Testis (tissue), 3 donors: ENCODE results near the gene GCM1. TPM values are rescaled to one million over a fixed set of nuclear protein-coding genes. Genes with fewer than 3 reads are reported as not detected.

Source experiments
- DNase-seq: peaks from one replicate; pipeline ENCODE4 v3.0.0-alpha.2; 2019
- H3K27ac ChIP-seq, 2 donors: fragments of 200-600 bp; sonication (generic); one replicate each; pipeline ENCODE4 v1.5.1; 2019
- H3K27me3 ChIP-seq: fragments of 200-600 bp; sonication (generic); one replicate; pipeline ENCODE4 v1.5.1; 2019
- H3K36me3 ChIP-seq: fragments of 200-600 bp; sonication (generic); one replicate; pipeline ENCODE4 v1.5.1; 2017; ENCODE audit warnings: low read depth; ENCODE audit errors: missing control alignments
- H3K4me1 ChIP-seq: fragments of 200-600 bp; sonication (generic); one replicate; pipeline ENCODE4 v1.5.1; 2019
- H3K4me3 ChIP-seq, 2 donors: fragments of 200-600 bp; sonication (generic); one replicate each; pipeline ENCODE4 v1.5.1; 2017 to 2019
- H3K9me3 ChIP-seq: fragments of 200-600 bp; sonication (generic); one replicate; pipeline ENCODE4 v1.5.1; 2017
- CTCF ChIP-seq, 3 experiments: fragments of 450-650 bp in 2 of 3; fragments of 200-600 bp in 1 of 3; sonication (generic) in 1 of 3; IDR thresholded peaks; one replicate each; pipeline ENCODE4 v1.5.1; 2016 to 2019; ENCODE audit warnings: antibody characterized with exemption in 3 of 3, mild to moderate bottlenecking in 2 of 3, moderate library complexity in 1 of 3
- POLR2A ChIP-seq: fragments of 450-650 bp; IDR thresholded peaks from one replicate; pipeline ENCODE4 v1.6.1; 2017; ENCODE audit warnings: antibody characterized with exemption, mild to moderate bottlenecking, moderate library complexity
- WGBS, 2 donors: methylation state at CpG; one replicate each; pipeline ENCODE4 v1.1.5; 2018; 5-methylcytosine and 5-hydroxymethylcytosine counted together
- intact Hi-C: fragments of 100-400 bp; cut with DNase I; formaldehyde crosslinking; loops from one replicate; pipeline ENCODE4 v1.15.1; 2023; ENCODE audit warnings: low total_unique reads
- polyA plus RNA-seq: library from polyadenylated mRNA; stranded (reverse); fragments of 350-450 nt; fragmentation: Illumina TruSeq; extraction: RNeasy Lipid Tissue Mini Kit (QIAGEN cat#74804); gene quantifications from one replicate; pipeline ENCODE4 v1.2.3, GENCODE V29; 2014; ENCODE audit warnings: low read depth, low replicate concordance; ENCODE audit not compliant: insufficient read depth
- total RNA-seq, 2 donors: library from RNA; depleted of rRNA; stranded (reverse); fragments of >200 nt; gene quantifications; one replicate each; pipeline ENCODE4 v1.2.3, GENCODE V29; 2016

Gene GCM1
- total and polyA plus RNA-seq, 3 donors from 2014 or later, result 0.47 to 0.90 (median 0.68) TPM

GRCh38 chr6:53154071-53154470, 5.4 kb upstream of the GCM1 start:
- H3K27me3 ChIP-seq, result no peaks in the 10 kb centered on the region
- H3K27ac ChIP-seq, result no peak overlapping the region
- H3K36me3 ChIP-seq, result no peaks in the 10 kb centered on the region
- intact Hi-C loops, result no loop called here
- TF ChIP-seq POLR2A (no peak), CTCF (IDR thresholded peaks at IDR 0.05) (no peak)
- WGBS, 2 donors, result 79 to 82% methylated on average over 4 of the region's 4 CpGs
- no peaks in the 10 kb centered on the region for H3K4me1 ChIP-seq
- H3K9me3 ChIP-seq, result no peaks in the 10 kb centered on the region
- no peak overlapping the region for H3K4me3 ChIP-seq
- DNase-seq, result no peak

DNA sequence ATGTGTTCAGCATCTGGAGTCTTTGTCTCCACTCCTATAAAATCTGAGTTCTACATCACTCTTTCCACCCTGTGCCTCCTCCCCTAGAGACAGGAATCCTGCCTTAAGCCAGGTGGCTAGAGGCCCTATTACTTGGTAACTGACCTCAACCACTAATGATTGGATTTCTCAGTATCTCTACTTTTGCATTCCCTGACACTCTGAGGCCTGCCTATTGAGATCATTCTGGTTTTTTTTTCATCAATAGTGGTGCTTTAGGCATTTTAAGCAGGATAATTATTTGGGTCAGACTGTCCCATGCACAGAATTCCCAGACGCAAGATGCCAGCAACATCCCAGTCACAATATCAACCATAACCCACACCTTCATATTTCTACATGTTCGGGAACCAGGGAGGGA, 3.9 kb upstream of the GCM1 start:
- intact Hi-C loops, result no loop called here
- no peaks in the 10 kb centered on the region for H3K9me3 ChIP-seq
- WGBS, 2 donors, result 89 to 94% methylated on average over 2 of the region's 2 CpGs
- H3K36me3 ChIP-seq, result no peaks in the 10 kb centered on the region
- no peak overlapping the region for H3K4me3 ChIP-seq
- no peak overlapping the region for H3K27ac ChIP-seq
- TF ChIP-seq POLR2A (no peak), CTCF (IDR thresholded peaks at IDR 0.05) (no peak)
- no peaks in the 10 kb centered on the region for H3K27me3 ChIP-seq
- H3K4me1 ChIP-seq, result no peaks in the 10 kb centered on the region
- DNase-seq, result no peak

DNA sequence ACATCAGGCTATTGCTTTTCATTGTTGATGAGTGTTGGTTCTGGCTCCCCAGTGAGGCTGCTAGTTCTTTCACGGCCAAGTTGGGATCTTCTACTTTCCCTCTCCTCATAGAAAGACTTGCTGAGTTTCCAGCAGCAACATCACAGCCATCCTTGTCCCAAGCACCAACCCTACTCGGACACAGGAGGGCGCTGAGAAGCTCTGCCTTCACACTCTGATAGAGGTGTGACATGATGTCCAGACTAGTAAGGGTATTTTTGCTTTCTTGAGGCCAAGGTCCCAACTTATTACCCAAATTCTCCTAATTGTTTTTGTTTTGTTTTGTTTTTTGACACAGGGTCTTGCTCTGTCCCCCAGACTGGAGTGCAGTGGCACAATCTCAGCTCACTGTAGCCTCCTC, 3.0 kb upstream of the GCM1 start:
- TF ChIP-seq CTCF (IDR thresholded peaks at IDR 0.05), result no peak
- no peak for TF ChIP-seq POLR2A
- intact Hi-C loops, result no loop called here
- no peak for DNase-seq
- H3K9me3 ChIP-seq, result no peaks in the 10 kb centered on the region
- no peak overlapping the region for H3K27ac ChIP-seq
- 50 to 70% methylated on average over 3 of the region's 3 CpGs for WGBS, 2 donors
- H3K4me1 ChIP-seq, result no peaks in the 10 kb centered on the region
- no peak overlapping the region for H3K4me3 ChIP-seq
- H3K27me3 ChIP-seq, result no peaks in the 10 kb centered on the region
- H3K36me3 ChIP-seq, result no peaks in the 10 kb centered on the region

DNA sequence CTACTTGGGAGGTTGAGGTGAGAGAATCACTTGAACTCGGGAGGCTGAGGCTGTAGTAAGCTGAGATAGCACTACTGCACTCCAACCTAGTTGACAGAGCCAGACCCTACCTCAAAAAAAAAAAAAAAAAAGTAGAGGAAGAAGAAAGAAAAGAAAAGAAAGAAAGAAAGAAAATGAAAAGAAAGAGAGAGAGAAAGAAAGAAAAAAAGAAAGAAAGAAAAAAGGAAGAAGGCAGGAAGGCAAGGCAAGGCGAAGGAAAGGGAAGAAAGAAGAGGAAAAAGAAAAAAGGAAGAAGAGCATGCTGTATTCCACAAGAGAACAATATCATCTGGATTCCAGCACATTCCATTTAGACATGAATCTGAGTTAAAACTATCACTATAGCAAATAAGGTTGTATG, 3.8 kb downstream of the GCM1 start:
- 79 to 81% methylated on average over 2 of the region's 2 CpGs for WGBS, 2 donors
- Histone ChIP-seq H3K4me3 (no peak overlapping the region), H3K36me3 (no peaks in the 10 kb centered on the region), H3K27ac (no peak overlapping the region), H3K4me1 (no peaks in the 10 kb centered on the region), H3K27me3 (no peaks in the 10 kb centered on the region), H3K9me3 (no peaks in the 10 kb centered on the region)
- TF ChIP-seq POLR2A, result no peak
- no peak for TF ChIP-seq CTCF (IDR thresholded peaks at IDR 0.05)
- intact Hi-C loops, result no loop called here
- no peak for DNase-seq

DNA sequence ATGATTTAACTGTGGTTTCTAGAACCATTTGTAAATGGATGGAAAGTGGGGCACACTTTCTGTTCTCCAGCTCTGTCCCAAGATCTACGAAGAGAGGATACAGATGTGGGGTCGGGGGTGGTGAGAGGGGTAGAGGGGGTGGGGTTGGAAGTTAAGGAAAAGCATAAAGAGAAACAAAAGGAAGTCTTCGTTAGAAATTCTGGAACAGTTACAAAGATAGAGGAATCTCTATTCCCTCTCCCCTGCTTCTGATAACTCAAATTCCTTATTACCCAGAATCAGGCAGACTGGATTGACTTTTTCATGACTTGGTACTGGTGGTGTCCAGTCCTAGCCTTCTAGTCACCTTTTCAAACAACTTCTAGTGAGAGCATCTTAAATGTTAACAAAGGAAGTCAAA, 4.9 kb downstream of the GCM1 start:
- Histone ChIP-seq H3K27ac (no peak overlapping the region), H3K36me3 (no peaks in the 10 kb centered on the region), H3K27me3 (no peaks in the 10 kb centered on the region), H3K4me3 (no peak overlapping the region), H3K4me1 (no peaks in the 10 kb centered on the region), H3K9me3 (no peaks in the 10 kb centered on the region)
- intact Hi-C loops, result no loop called here
- DNase-seq, result no peak
- WGBS, 2 donors, result 56 to 63% methylated on average over 3 of the region's 3 CpGs
- TF ChIP-seq POLR2A, result no peak
- no peak for TF ChIP-seq CTCF (IDR thresholded peaks at IDR 0.05)
